Ishikawa (cell line): ENCODE data around the gene YTHDC1.

Experiments
- CEBPB ChIP-seq: IDR thresholded peaks from 2 replicates; pipeline ENCODE4 v1.6.1; 2012
- CREB1 ChIP-seq: IDR thresholded peaks from 2 replicates; pipeline ENCODE4 v1.6.1; 2012; ENCODE audit warnings: low read depth
- EGR1 ChIP-seq: IDR thresholded peaks from 2 replicates; pipeline ENCODE4 v1.6.1; 2012
- EP300 ChIP-seq: IDR thresholded peaks from 2 replicates; pipeline ENCODE4 v1.6.1; 2012; ENCODE audit warnings: borderline replicate concordance
- FOXM1 ChIP-seq: IDR thresholded peaks from 2 replicates; pipeline ENCODE4 v1.6.1; 2012; ENCODE audit warnings: low read depth, borderline replicate concordance
- MAX ChIP-seq: IDR thresholded peaks from 2 replicates; pipeline ENCODE4 v1.6.1; 2012
- RAD21 ChIP-seq: IDR thresholded peaks from 2 replicates; pipeline ENCODE4 v1.6.1; 2012; ENCODE audit warnings: low read depth
- TAF1 ChIP-seq: IDR thresholded peaks from 2 replicates; pipeline ENCODE4 v1.6.1; 2012; ENCODE audit warnings: low read depth, mild to moderate bottlenecking
- TCF12 ChIP-seq: IDR thresholded peaks from 2 replicates; pipeline ENCODE4 v1.6.1; 2012; ENCODE audit warnings: low read depth
- TEAD4 ChIP-seq: IDR thresholded peaks from 2 replicates; pipeline ENCODE4 v1.6.1; 2012
- YY1 ChIP-seq: IDR thresholded peaks from 2 replicates; pipeline ENCODE4 v1.6.1; 2012; ENCODE audit warnings: low read depth
- TF ChIP-seq, protein P1 (sequence below): IDR thresholded peaks from 2 replicates; pipeline ENCODE4 v1.6.1; 2012; ENCODE audit warnings: low read depth, mild to moderate bottlenecking

DNA sequence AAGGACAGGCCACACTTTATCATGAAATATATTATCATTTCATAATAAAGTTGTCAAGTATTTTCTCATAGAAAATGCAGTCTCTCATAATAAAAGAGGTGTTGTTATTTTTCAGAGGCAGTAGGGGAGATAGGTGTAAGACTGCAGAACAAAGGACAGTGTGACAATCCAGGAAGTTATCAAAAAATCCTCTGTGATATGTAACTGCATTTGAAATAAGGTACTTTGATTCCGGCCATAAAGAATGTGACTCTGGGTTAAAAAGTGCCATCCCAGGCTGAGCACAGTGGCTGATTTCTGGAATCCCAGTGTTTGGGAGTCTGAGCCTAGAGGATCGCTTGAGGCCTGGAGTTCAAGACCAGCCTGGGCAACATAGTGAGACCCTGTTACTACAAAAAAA, 66.8 kb downstream of the YTHDC1 start:
- no peak for TF ChIP-seq TEAD4
- TF ChIP-seq CREB1 = no peak
- TF ChIP-seq RAD21 = no peak
- TF ChIP-seq TAF1 = no peak
- TF ChIP-seq, protein P1, sequence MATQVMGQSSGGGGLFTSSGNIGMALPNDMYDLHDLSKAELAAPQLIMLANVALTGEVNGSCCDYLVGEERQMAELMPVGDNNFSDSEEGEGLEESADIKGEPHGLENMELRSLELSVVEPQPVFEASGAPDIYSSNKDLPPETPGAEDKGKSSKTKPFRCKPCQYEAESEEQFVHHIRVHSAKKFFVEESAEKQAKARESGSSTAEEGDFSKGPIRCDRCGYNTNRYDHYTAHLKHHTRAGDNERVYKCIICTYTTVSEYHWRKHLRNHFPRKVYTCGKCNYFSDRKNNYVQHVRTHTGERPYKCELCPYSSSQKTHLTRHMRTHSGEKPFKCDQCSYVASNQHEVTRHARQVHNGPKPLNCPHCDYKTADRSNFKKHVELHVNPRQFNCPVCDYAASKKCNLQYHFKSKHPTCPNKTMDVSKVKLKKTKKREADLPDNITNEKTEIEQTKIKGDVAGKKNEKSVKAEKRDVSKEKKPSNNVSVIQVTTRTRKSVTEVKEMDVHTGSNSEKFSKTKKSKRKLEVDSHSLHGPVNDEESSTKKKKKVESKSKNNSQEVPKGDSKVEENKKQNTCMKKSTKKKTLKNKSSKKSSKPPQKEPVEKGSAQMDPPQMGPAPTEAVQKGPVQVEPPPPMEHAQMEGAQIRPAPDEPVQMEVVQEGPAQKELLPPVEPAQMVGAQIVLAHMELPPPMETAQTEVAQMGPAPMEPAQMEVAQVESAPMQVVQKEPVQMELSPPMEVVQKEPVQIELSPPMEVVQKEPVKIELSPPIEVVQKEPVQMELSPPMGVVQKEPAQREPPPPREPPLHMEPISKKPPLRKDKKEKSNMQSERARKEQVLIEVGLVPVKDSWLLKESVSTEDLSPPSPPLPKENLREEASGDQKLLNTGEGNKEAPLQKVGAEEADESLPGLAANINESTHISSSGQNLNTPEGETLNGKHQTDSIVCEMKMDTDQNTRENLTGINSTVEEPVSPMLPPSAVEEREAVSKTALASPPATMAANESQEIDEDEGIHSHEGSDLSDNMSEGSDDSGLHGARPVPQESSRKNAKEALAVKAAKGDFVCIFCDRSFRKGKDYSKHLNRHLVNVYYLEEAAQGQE = no peak
- TF ChIP-seq EP300 = no peak
- no peak for TF ChIP-seq EGR1
- no peak for TF ChIP-seq FOXM1
- no peak for TF ChIP-seq MAX
- no peak for TF ChIP-seq YY1
- no peak for TF ChIP-seq TCF12
- no peak for TF ChIP-seq CEBPB
